ENCODE measurements around the gene TRIM47. TPM values are rescaled to one million over a fixed set of nuclear protein-coding genes. Genes with fewer than 3 reads are reported as not detected.

The TRIM47 gene
- total and polyA plus RNA-seq, 2 of the 13 experiments (the other 11 are each of a cell fraction or from before 2014, with no cell fraction given) = 33.5 to 82.0 TPM

GRCh38 chr17:75888484-75888883 lies 10.1 kb upstream of the TRIM47 start (continued):
- TF ChIP-seq, protein P1, sequence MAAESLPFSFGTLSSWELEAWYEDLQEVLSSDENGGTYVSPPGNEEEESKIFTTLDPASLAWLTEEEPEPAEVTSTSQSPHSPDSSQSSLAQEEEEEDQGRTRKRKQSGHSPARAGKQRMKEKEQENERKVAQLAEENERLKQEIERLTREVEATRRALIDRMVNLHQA (CRISPR knock-in tag; IDR thresholded peaks at IDR 0.05) = no peak
- TF ChIP-seq HOXA9 (CRISPR knock-in tag; IDR thresholded peaks at IDR 0.05; ENCODE audit: borderline replicate concordance) = no peak
- no peak for TF ChIP-seq ZNF792 (CRISPR knock-in tag; IDR thresholded peaks at IDR 0.05)
- no peak for TF ChIP-seq XRCC5 (optimal IDR thresholded peaks at IDR 0.05; ENCODE audit: low read length)
- TF ChIP-seq IRX3 (CRISPR knock-in tag; IDR thresholded peaks at IDR 0.05; ENCODE audit: borderline replicate concordance, low read depth) = no peak
- TF ChIP-seq ZNF737 (CRISPR knock-in tag; IDR thresholded peaks at IDR 0.05; ENCODE audit: borderline replicate concordance) = no peak
- TF ChIP-seq, protein P2, sequence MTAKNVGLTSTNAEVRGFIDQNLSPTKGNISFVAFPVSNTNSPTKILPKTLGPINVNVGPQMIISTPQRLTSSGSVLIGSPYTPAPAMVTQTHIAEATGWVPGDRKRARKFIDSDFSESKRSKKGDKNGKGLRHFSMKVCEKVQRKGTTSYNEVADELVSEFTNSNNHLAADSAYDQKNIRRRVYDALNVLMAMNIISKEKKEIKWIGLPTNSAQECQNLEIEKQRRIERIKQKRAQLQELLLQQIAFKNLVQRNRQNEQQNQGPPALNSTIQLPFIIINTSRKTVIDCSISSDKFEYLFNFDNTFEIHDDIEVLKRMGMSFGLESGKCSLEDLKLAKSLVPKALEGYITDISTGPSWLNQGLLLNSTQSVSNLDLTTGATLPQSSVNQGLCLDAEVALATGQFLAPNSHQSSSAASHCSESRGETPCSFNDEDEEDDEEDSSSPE (CRISPR knock-in tag; IDR thresholded peaks at IDR 0.05) = no peak
- no peak for TF ChIP-seq ZSCAN30 (CRISPR knock-in tag; IDR thresholded peaks at IDR 0.05)
- TF ChIP-seq, protein P3, sequence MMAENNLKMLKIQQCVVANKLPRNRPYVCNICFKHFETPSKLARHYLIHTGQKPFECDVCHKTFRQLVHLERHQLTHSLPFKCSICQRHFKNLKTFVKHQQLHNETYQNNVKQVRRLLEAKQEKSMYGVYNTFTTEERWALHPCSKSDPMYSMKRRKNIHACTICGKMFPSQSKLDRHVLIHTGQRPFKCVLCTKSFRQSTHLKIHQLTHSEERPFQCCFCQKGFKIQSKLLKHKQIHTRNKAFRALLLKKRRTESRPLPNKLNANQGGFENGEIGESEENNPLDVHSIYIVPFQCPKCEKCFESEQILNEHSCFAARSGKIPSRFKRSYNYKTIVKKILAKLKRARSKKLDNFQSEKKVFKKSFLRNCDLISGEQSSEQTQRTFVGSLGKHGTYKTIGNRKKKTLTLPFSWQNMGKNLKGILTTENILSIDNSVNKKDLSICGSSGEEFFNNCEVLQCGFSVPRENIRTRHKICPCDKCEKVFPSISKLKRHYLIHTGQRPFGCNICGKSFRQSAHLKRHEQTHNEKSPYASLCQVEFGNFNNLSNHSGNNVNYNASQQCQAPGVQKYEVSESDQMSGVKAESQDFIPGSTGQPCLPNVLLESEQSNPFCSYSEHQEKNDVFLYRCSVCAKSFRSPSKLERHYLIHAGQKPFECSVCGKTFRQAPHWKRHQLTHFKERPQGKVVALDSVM (CRISPR knock-in tag; IDR thresholded peaks at IDR 0.05) = no peak
- no peak for TF ChIP-seq SALL2 (CRISPR knock-in tag; IDR thresholded peaks at IDR 0.05)
- TF ChIP-seq, protein P4, sequence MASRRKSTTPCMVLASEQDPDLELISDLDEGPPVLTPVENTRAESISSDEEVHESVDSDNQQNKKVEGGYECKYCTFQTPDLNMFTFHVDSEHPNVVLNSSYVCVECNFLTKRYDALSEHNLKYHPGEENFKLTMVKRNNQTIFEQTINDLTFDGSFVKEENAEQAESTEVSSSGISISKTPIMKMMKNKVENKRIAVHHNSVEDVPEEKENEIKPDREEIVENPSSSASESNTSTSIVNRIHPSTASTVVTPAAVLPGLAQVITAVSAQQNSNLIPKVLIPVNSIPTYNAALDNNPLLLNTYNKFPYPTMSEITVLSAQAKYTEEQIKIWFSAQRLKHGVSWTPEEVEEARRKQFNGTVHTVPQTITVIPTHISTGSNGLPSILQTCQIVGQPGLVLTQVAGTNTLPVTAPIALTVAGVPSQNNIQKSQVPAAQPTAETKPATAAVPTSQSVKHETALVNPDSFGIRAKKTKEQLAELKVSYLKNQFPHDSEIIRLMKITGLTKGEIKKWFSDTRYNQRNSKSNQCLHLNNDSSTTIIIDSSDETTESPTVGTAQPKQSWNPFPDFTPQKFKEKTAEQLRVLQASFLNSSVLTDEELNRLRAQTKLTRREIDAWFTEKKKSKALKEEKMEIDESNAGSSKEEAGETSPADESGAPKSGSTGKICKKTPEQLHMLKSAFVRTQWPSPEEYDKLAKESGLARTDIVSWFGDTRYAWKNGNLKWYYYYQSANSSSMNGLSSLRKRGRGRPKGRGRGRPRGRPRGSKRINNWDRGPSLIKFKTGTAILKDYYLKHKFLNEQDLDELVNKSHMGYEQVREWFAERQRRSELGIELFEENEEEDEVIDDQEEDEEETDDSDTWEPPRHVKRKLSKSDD (CRISPR knock-in tag; IDR thresholded peaks at IDR 0.05; ENCODE audit: low read depth) = no peak
- peak; percentile 38; the same call in 1 of the 2 replicates for TF ChIP-seq POLR2G (IDR thresholded peaks at IDR 0.05; ENCODE audit: low read depth, low read length)
- no peak for TF ChIP-seq FIP1L1 (IDR thresholded peaks at IDR 0.05; ENCODE audit: borderline replicate concordance, insufficient read depth, low read depth, low read length)
- TF ChIP-seq, protein P5, sequence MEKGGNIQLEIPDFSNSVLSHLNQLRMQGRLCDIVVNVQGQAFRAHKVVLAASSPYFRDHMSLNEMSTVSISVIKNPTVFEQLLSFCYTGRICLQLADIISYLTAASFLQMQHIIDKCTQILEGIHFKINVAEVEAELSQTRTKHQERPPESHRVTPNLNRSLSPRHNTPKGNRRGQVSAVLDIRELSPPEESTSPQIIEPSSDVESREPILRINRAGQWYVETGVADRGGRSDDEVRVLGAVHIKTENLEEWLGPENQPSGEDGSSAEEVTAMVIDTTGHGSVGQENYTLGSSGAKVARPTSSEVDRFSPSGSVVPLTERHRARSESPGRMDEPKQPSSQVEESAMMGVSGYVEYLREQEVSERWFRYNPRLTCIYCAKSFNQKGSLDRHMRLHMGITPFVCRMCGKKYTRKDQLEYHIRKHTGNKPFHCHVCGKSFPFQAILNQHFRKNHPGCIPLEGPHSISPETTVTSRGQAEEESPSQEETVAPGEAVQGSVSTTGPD (CRISPR knock-in tag; IDR thresholded peaks at IDR 0.05) = no peak
- no peak for TF ChIP-seq HNRNPLL (IDR thresholded peaks at IDR 0.05; ENCODE audit: low read depth, low read length, poor library complexity, severe bottlenecking)
- TF ChIP-seq, protein P6, sequence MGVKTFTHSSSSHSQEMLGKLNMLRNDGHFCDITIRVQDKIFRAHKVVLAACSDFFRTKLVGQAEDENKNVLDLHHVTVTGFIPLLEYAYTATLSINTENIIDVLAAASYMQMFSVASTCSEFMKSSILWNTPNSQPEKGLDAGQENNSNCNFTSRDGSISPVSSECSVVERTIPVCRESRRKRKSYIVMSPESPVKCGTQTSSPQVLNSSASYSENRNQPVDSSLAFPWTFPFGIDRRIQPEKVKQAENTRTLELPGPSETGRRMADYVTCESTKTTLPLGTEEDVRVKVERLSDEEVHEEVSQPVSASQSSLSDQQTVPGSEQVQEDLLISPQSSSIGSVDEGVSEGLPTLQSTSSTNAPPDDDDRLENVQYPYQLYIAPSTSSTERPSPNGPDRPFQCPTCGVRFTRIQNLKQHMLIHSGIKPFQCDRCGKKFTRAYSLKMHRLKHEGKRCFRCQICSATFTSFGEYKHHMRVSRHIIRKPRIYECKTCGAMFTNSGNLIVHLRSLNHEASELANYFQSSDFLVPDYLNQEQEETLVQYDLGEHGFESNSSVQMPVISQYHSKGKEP (CRISPR knock-in tag; IDR thresholded peaks at IDR 0.05) = no peak
- no peak for TF ChIP-seq ZNF572 (CRISPR knock-in tag; IDR thresholded peaks at IDR 0.05)
- no peak for TF ChIP-seq NONO (IDR thresholded peaks at IDR 0.05)
- 0 out of 2 replicates have a peak, but pooled peaks have one; percentile 31 for TF ChIP-seq NONO (CRISPR knock-in tag; conservative IDR thresholded peaks at IDR 0.05)
- peak; percentile 90 for TF ChIP-seq AGO2 (optimal IDR thresholded peaks at IDR 0.05; ENCODE audit: low read depth, low read length)

All from HepG2 (cell line).